ENCODE measurements around the gene DDX54.
"Not testable (repeated sequence)": the region's sequence is repeated elsewhere in the genome, so short reads cannot be mapped to it uniquely, and the experiment has no call there.

The DDX54 gene

GRCh38 chr12:113129664-113130456 is 55.4 kb downstream of the DDX54 start:
- no peak for DNase-seq (ENCODE audit: low read depth in 2 of 3, low spot score in 2 of 3)

- DNase-seq (ENCODE audit: low read depth in 2 of 3, low spot score in 2 of 3), result no peak
Observed at GRCh38 chr12:113128802-113129663, 56.2 kb downstream of the DDX54 start.

- DNase-seq (ENCODE audit: low read depth in 2 of 3, low spot score in 2 of 3), result no peak
Observed at GRCh38 chr12:113127791-113128199, 57.5 kb downstream of the DDX54 start.

GRCh38 chr12:113120670-113121370 is 64.5 kb downstream of the DDX54 start:
- no peak for DNase-seq (ENCODE audit: low read depth in 2 of 3, low spot score in 2 of 3)

- no peak for DNase-seq (ENCODE audit: low read depth in 2 of 3, low spot score in 2 of 3)
Observed at GRCh38 chr12:113119980-113120669, 65.2 kb downstream of the DDX54 start.

- no peak for DNase-seq (ENCODE audit: low read depth in 2 of 3, low spot score in 2 of 3)
Observed at GRCh38 chr12:113118142-113118541, 67.1 kb downstream of the DDX54 start.

GRCh38 chr12:113117684-113118083 is 67.6 kb downstream of the DDX54 start:
- DNase-seq (ENCODE audit: low read depth in 2 of 3, low spot score in 2 of 3), result not testable (repeated sequence)

- DNase-seq (ENCODE audit: low read depth in 2 of 3, low spot score in 2 of 3), result no peak
Observed at GRCh38 chr12:113116875-113117274, 68.4 kb downstream of the DDX54 start.

- no peak for DNase-seq (ENCODE audit: low read depth in 2 of 3, low spot score in 2 of 3)
Observed at GRCh38 chr12:113115455-113116126, 69.7 kb downstream of the DDX54 start.

- DNase-seq (ENCODE audit: low read depth in 2 of 3, low spot score in 2 of 3), result no peak
Observed at GRCh38 chr12:113114447-113115178, 70.7 kb downstream of the DDX54 start.

- DNase-seq (ENCODE audit: low read depth in 2 of 3, low spot score in 2 of 3), result no peak
Observed at GRCh38 chr12:113113397-113113796, 71.9 kb downstream of the DDX54 start.

GRCh38 chr12:113112043-113112899 is 73.0 kb downstream of the DDX54 start:
- DNase-seq (ENCODE audit: low read depth in 2 of 3, low spot score in 2 of 3), result no peak

- no peak for DNase-seq (ENCODE audit: low read depth in 2 of 3, low spot score in 2 of 3)
Observed at GRCh38 chr12:113111247-113111646, 74.0 kb downstream of the DDX54 start.

GRCh38 chr12:113109872-113110599 is 75.2 kb downstream of the DDX54 start:
- DNase-seq (ENCODE audit: low read depth in 2 of 3, low spot score in 2 of 3), result no peak

- no peak for DNase-seq (ENCODE audit: low read depth in 2 of 3, low spot score in 2 of 3)
Observed at GRCh38 chr12:113109360-113109759, 75.9 kb downstream of the DDX54 start.

- DNase-seq (ENCODE audit: low read depth in 2 of 3, low spot score in 2 of 3), result no peak
Observed at GRCh38 chr12:113108308-113108707, 77.0 kb downstream of the DDX54 start.
